ENCODE data around the gene STX18. TPM values are rescaled to one million over a fixed set of nuclear protein-coding genes. Genes with fewer than 3 reads are reported as not detected.

The STX18 gene
- polyA plus RNA-seq, 1 experiment: 27.0 TPM

DNA sequence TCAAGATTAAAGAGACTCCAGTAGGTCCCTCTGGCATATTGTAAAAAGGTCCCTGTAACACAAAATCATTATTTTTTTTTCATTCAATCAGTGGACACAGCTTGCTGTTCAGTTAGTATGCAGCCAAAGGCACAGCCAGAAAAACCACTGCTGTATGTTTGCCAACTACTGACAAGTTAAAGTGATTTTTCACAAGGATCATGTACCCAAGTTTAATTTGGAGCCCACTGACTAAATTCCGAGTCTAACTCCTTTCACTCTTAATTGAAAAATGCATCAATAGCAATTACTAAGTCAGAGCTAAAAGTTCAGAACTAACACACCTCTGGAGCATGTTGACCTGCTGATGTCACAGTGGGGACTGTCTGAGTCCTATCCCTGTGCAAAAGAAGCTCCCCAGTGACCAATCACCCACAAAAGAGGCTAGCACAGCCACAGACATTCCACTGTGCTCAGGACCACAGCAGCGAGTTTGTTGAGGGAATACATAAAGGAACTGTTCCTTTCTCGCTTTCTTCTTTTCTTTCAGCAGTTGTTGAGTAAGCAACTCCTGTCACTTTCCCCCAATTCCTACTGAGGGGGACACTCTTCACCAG, 60.4 kb downstream of the STX18 start:
- CTCF ChIA-PET: interaction anchor here (0.5 to 1.9 kb wide), 24 partner anchors 9 to 487 kb away, joined by 3 to 15 read pairs (median 4); no protein-coding TSS in a partner anchor

DNA sequence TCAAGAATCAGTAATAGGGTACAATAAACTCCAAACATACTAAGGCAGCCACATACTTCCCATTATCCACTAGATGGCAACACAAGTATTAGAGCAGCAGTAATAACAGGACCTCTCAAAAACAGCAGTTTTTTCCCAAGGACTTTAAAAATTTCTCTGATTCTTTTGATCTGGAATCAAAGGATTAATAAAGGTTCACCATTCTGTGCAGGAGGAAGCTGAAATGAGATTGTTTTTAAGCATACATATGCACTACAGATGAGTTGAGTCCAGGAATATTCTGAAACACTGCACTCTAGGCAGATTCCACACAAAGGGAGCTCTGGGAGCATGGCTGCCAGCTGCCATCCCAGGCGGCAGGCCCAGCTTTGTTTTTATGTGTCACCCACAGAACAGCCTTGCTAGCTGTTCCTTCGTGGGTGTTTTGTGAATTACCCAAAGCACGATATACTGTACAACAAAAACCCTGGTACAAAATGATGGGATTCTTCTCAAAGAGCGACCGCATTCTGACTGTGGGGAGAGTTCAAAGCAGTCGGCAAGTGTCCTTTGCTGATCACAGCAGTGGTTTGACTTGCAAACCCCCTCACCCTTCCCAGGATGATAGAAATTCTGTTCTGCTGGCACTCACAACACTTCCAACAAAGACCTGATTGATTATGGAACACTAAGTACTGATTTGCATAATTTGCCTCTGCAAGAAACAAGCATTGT, 61.0 kb downstream of the STX18 start:
- H3K27ac ChIP-seq (ENCODE audit: low read depth, low read length): no peak overlapping the region
- no peaks in the 10 kb centered on the region for H3K9me3 ChIP-seq (ENCODE audit: control insufficient read depth, insufficient read depth, low read length)
- ChIA-PET CTCF (interaction anchor here (0.5 to 1.9 kb wide), 25 partner anchors 9 to 487 kb away, joined by 3 to 15 read pairs (median 4); no protein-coding TSS in a partner anchor), POLR2A (no interaction called here)
- H3K27me3 ChIP-seq (ENCODE audit: control insufficient read depth, insufficient read depth, low read length): no peaks in the 10 kb centered on the region
- no peak overlapping the region for H3K4me3 ChIP-seq (ENCODE audit: low read depth, low read length)
- TF ChIP-seq, protein P1, sequence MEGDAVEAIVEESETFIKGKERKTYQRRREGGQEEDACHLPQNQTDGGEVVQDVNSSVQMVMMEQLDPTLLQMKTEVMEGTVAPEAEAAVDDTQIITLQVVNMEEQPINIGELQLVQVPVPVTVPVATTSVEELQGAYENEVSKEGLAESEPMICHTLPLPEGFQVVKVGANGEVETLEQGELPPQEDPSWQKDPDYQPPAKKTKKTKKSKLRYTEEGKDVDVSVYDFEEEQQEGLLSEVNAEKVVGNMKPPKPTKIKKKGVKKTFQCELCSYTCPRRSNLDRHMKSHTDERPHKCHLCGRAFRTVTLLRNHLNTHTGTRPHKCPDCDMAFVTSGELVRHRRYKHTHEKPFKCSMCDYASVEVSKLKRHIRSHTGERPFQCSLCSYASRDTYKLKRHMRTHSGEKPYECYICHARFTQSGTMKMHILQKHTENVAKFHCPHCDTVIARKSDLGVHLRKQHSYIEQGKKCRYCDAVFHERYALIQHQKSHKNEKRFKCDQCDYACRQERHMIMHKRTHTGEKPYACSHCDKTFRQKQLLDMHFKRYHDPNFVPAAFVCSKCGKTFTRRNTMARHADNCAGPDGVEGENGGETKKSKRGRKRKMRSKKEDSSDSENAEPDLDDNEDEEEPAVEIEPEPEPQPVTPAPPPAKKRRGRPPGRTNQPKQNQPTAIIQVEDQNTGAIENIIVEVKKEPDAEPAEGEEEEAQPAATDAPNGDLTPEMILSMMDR (IDR thresholded peaks at IDR 0.05; ENCODE audit: low read depth, low read length): peak; percentile 71
- no peak for DNase-seq (ENCODE audit: low read depth, low spot score)

More for the DNA sequence above, 60.4 kb downstream of the STX18 start:
- Histone ChIP-seq H3K4me3 (ENCODE audit: low read depth, low read length) (no peak overlapping the region), H3K27me3 (ENCODE audit: control insufficient read depth, insufficient read depth, low read length) (no peaks in the 10 kb centered on the region), H3K27ac (ENCODE audit: low read depth, low read length) (no peak overlapping the region), H3K9me3 (ENCODE audit: control insufficient read depth, insufficient read depth, low read length) (no peaks in the 10 kb centered on the region)
- DNase-seq (ENCODE audit: low read depth, low spot score): no peak
- TF ChIP-seq, protein P1 (IDR thresholded peaks at IDR 0.05; ENCODE audit: low read depth, low read length): no peak
- POLR2A ChIA-PET: no interaction called here

DNA sequence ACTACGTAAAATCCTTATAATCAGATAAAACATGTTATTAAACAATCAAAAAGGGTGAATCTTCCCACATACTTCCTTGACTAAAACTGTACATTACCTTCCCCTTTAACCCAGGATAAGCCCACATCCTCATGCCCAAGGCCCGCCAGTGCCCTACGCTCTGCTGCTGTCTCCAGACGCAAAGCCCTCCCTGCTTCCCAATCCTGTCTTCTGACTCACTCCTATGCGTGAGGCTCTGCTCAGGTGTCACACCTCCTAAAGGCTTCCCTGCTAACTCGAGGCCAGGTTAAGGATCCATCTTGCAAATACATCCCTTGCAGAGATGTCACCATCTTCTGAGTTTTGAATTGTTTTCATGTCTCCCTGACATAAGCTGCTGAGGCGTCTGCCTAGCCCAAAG, 61.6 kb downstream of the STX18 start:
- ChIA-PET CTCF (interaction anchor here (0.9 to 2.4 kb wide), 13 partner anchors 7 to 399 kb away, joined by 3 to 15 read pairs (median 6); no protein-coding TSS in a partner anchor), POLR2A (no interaction called here)
- TF ChIP-seq, protein P1 (IDR thresholded peaks at IDR 0.05; ENCODE audit: low read depth, low read length): no peak
- DNase-seq (ENCODE audit: low read depth, low spot score): no peak
- Histone ChIP-seq H3K4me3 (ENCODE audit: low read depth, low read length) (no peak overlapping the region), H3K27me3 (ENCODE audit: control insufficient read depth, insufficient read depth, low read length) (no peaks in the 10 kb centered on the region), H3K9me3 (ENCODE audit: control insufficient read depth, insufficient read depth, low read length) (no peaks in the 10 kb centered on the region), H3K27ac (ENCODE audit: low read depth, low read length) (no peak overlapping the region)

DNA sequence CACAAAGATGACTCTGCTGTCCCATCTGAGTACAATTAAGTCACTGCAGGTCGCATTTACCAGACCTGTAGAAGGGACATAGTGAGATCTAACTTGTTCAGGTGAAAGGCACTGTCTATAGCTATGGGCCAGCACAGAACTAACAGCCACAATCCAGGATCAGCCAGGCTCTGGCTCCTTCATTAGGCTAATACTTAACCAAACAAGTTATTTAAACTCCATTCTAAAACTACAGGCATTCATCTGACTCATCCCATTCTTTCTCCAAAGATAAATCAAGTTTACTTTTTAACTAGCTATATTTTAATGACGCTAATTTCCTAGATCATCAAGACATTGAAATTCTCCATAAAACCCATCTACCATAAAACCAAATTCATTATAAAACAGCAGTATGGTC, 62.5 kb downstream of the STX18 start:
- ChIA-PET POLR2A (no interaction called here), CTCF (interaction anchor here (1.5 to 2.4 kb wide), 3 partner anchors 8 to 40 kb away, joined by 4 to 11 read pairs (median 6); no protein-coding TSS in a partner anchor)
- H3K4me3 ChIP-seq (ENCODE audit: low read depth, low read length): no peak overlapping the region
- no peak for DNase-seq (ENCODE audit: low read depth, low spot score)
- TF ChIP-seq, protein P1 (IDR thresholded peaks at IDR 0.05; ENCODE audit: low read depth, low read length): no peak
- no peaks in the 10 kb centered on the region for H3K9me3 ChIP-seq (ENCODE audit: control insufficient read depth, insufficient read depth, low read length)
- H3K27me3 ChIP-seq (ENCODE audit: control insufficient read depth, insufficient read depth, low read length): no peaks in the 10 kb centered on the region
- H3K27ac ChIP-seq (ENCODE audit: low read depth, low read length): no peak overlapping the region

DNA sequence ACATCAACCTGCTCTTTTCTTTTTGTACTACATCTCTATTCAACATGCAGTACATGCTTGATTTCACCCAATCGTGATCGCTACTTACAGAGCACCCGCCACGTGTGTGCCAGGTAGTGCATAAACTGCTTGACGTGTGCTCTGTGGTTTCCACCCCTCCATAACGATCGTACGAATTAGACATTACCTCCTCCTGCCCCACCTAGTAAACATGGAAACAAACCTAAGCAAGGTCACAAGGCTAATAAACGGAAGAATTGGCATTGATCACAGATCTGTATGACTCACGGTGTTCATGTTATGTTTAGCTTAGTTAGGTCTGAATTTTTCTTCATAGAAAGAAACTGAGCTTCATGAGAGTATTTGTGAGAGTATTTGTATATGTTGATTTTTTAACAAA, 64.1 kb downstream of the STX18 start:
- no peaks in the 10 kb centered on the region for H3K9me3 ChIP-seq (ENCODE audit: control insufficient read depth, insufficient read depth, low read length)
- POLR2A ChIA-PET: interaction anchor here (0.7 kb wide), 1 partner anchor 47 kb away, joined by 4 read pairs; no protein-coding TSS in a partner anchor
- H3K27ac ChIP-seq (ENCODE audit: low read depth, low read length): no peak overlapping the region
- no peak for DNase-seq (ENCODE audit: low read depth, low spot score)
- H3K27me3 ChIP-seq (ENCODE audit: control insufficient read depth, insufficient read depth, low read length): no peaks in the 10 kb centered on the region
- TF ChIP-seq, protein P1 (IDR thresholded peaks at IDR 0.05; ENCODE audit: low read depth, low read length): no peak
- H3K4me3 ChIP-seq (ENCODE audit: low read depth, low read length): no peak overlapping the region
- CTCF ChIA-PET: interaction anchor here (0.6 to 2.4 kb wide), 3 partner anchors 10 to 511 kb away, joined by 3 to 11 read pairs (median 4); no protein-coding TSS in a partner anchor

Measured in AG04450 (cell line).